H1 (cell line): ENCODE data around the gene RCOR2. TPM values are rescaled to one million over a fixed set of nuclear protein-coding genes. Genes with fewer than 3 reads are reported as not detected.

Source experiments
- CTCF ChIA-PET: fragments of 300-600 bp; sonication (Branson Sonifier 250); formaldehyde crosslinking; loops from one replicate; lab custom pipeline; 2021; ENCODE audit not compliant: partially characterized antibody; lab: Charles Lee
- POLR2A ChIA-PET: fragments of 300-600 bp; sonication (Branson Sonifier 250); formaldehyde crosslinking; loops from one replicate; lab custom pipeline; 2021; ENCODE audit warnings: inconsistent platforms; ENCODE audit not compliant: partially characterized antibody; lab: Charles Lee
- DNase-seq, 2 experiments: peaks; one replicate each; pipeline versions ENCODE4 v3.0.0 to v3.0.0-alpha.2; 2010 to 2022; ENCODE audit warnings: low spot score in 2 of 2, low read depth in 1 of 2, mixed read lengths in 1 of 2
- FAIRE-seq: peaks from 2 replicates; lab custom pipeline; 2011; peaks lifted over from hg19 to GRCh38; lab: Jason Lieb, UNC
- H2AFZ ChIP-seq: 2 replicates; pipeline ENCODE4 v1.8.1; 2012; ENCODE audit warnings: low read length, inconsistent platforms
- H2AK5ac ChIP-seq: 2 replicates; pipeline ENCODE4 v1.6.1; 2013; ENCODE audit warnings: low read depth, low read length
- H2BK120ac ChIP-seq: replicated peaks from 2 replicates; pipeline ENCODE3; 2013; ENCODE audit warnings: low read depth, low read length, inconsistent platforms
- H2BK12ac ChIP-seq: 2 replicates; pipeline ENCODE4 v1.6.1; 2013; ENCODE audit warnings: low read depth, low read length
- H2BK15ac ChIP-seq: 2 replicates; pipeline ENCODE4 v1.6.1; 2013; ENCODE audit warnings: low read length
- H2BK20ac ChIP-seq: 2 replicates; pipeline ENCODE4 v1.6.1; 2013; ENCODE audit warnings: low read length
- H2BK5ac ChIP-seq: 2 replicates; pipeline ENCODE4 v1.6.1; 2013; ENCODE audit warnings: low read depth, low read length
- H3K14ac ChIP-seq: 2 replicates; pipeline ENCODE4 v1.6.1; 2013; ENCODE audit warnings: inconsistent platforms; ENCODE audit not compliant: insufficient read length
- H3K18ac ChIP-seq: 2 replicates; pipeline ENCODE4 v1.6.1; 2013; ENCODE audit warnings: low read length; ENCODE audit errors: extremely low read depth
- H3K23ac ChIP-seq: 2 replicates; pipeline ENCODE4 v1.6.1; 2013; ENCODE audit warnings: inconsistent platforms; ENCODE audit not compliant: insufficient read length
- H3K23me2 ChIP-seq: 2 replicates; pipeline ENCODE4 v1.6.1; 2013; ENCODE audit warnings: low read depth, low read length
- H3K27ac ChIP-seq: 2 replicates; pipeline ENCODE4 v1.6.1; 2011; ENCODE audit warnings: low read depth, low read length, inconsistent platforms
- H3K27me3 ChIP-seq, 4 experiments: replicated peaks in 1 of 4; 1 replicate in 1 of 4; 2 replicates in 3 of 4; pipeline versions ENCODE4 v1.6.1 to v1.8.1; 2011 to 2013; ENCODE audit warnings: low read length in 3 of 4, mild to moderate bottlenecking in 3 of 4, inconsistent platforms in 2 of 4, mixed read lengths in 2 of 4, moderate library complexity in 1 of 4; ENCODE audit not compliant: control insufficient read depth in 3 of 4, insufficient read depth in 3 of 4; ENCODE audit errors: extremely low read depth in 1 of 4
- H3K36me3 ChIP-seq, 4 experiments: 2 replicates each; pipeline versions ENCODE4 v1.6.1 to v1.8.1; 2011 to 2013; ENCODE audit warnings: mild to moderate bottlenecking in 4 of 4, low read length in 3 of 4, moderate library complexity in 2 of 4, control low read depth in 1 of 4, inconsistent platforms in 1 of 4; ENCODE audit not compliant: insufficient read depth in 4 of 4, control insufficient read depth in 2 of 4
- H3K4ac ChIP-seq: replicated peaks from 2 replicates; pipeline ENCODE3; 2013; ENCODE audit warnings: low read length, low read depth, mixed read lengths, inconsistent platforms; ENCODE audit not compliant: insufficient read length
- H3K4me1 ChIP-seq, 4 experiments: replicated peaks in 1 of 4; 1 replicate in 1 of 4; 2 replicates in 3 of 4; pipeline versions ENCODE4 v1.6.1 to v1.8.1; 2011 to 2013; ENCODE audit warnings: low read length in 3 of 4, inconsistent platforms in 2 of 4, mixed read lengths in 1 of 4; ENCODE audit not compliant: insufficient read depth in 4 of 4, control insufficient read depth in 3 of 4
- H3K4me2 ChIP-seq, 2 experiments: 2 replicates each; pipeline versions ENCODE4 v1.6.1 to v1.8.1; 2011 to 2013; ENCODE audit warnings: low read depth in 2 of 2, low read length in 2 of 2, control low read depth in 1 of 2, inconsistent platforms in 1 of 2, mild to moderate bottlenecking in 1 of 2; ENCODE audit not compliant: insufficient read depth in 1 of 2
- H3K4me3 ChIP-seq, 4 experiments: fragments of 200-600, 300-600 bp in 1 of 4; sonication (generic), shearing (Covaris generic), sonication (Bioruptor Twin) in 1 of 4; 2 replicates each; pipeline versions ENCODE4 v1.5.1 to v1.8.1; 2011 to 2016; ENCODE audit warnings: low read length in 4 of 4, low read depth in 3 of 4, control low read depth in 2 of 4, inconsistent platforms in 2 of 4, mild to moderate bottlenecking in 2 of 4, mixed read lengths in 1 of 4, moderate library complexity in 1 of 4; ENCODE audit not compliant: insufficient read depth in 2 of 4; ENCODE audit errors: extremely low read depth in 1 of 4
- H3K56ac ChIP-seq: replicated peaks from 2 replicates; pipeline ENCODE3; 2013; ENCODE audit warnings: low read depth, mild to moderate bottlenecking, mixed read lengths, low read length, inconsistent platforms; ENCODE audit not compliant: insufficient read length
- H3K79me1 ChIP-seq: 2 replicates; pipeline ENCODE4 v1.6.1; 2013; ENCODE audit warnings: low read depth, low read length, control low read depth
- H3K79me2 ChIP-seq, 2 experiments: 2 replicates each; pipeline versions ENCODE4 v1.6.1 to v1.8.1; 2012 to 2013; ENCODE audit warnings: low read length in 2 of 2, mild to moderate bottlenecking in 2 of 2, inconsistent platforms in 1 of 2; ENCODE audit not compliant: insufficient read depth in 2 of 2, control insufficient read depth in 1 of 2
- H3K9ac ChIP-seq, 4 experiments: replicated peaks in 1 of 4; 1 replicate in 1 of 4; 2 replicates in 3 of 4; pipeline versions ENCODE4 v1.6.1 to v1.8.1; 2011 to 2013; ENCODE audit warnings: low read depth in 3 of 4, low read length in 3 of 4, control low read depth in 2 of 4, mild to moderate bottlenecking in 2 of 4, moderate library complexity in 2 of 4, inconsistent platforms in 1 of 4; ENCODE audit errors: extremely low read depth in 1 of 4
- H3K9me3 ChIP-seq, 2 experiments: 2 replicates each; pipeline versions ENCODE4 v1.6.1 to v1.8.1; 2012 to 2013; ENCODE audit warnings: mild to moderate bottlenecking in 2 of 2, moderate library complexity in 2 of 2, control low read depth in 1 of 2, inconsistent platforms in 1 of 2, low read depth in 1 of 2, low read length in 1 of 2, mixed read lengths in 1 of 2; ENCODE audit not compliant: insufficient read depth in 2 of 2
- H4K20me1 ChIP-seq, 2 experiments: replicated peaks in 1 of 2; 2 replicates each; pipeline versions ENCODE3 to v1.8.1; 2011 to 2013; ENCODE audit warnings: inconsistent platforms in 2 of 2, low read length in 2 of 2, mild to moderate bottlenecking in 1 of 2; ENCODE audit not compliant: insufficient read depth in 2 of 2, control insufficient read depth in 1 of 2
- H4K5ac ChIP-seq: 2 replicates; pipeline ENCODE4 v1.6.1; 2013; ENCODE audit warnings: low read length, low read depth, mixed read lengths, inconsistent platforms; ENCODE audit not compliant: insufficient read length
- H4K8ac ChIP-seq: 2 replicates; pipeline ENCODE4 v1.8.0; 2013; ENCODE audit warnings: mild to moderate bottlenecking, moderate library complexity, low read length, inconsistent platforms; ENCODE audit not compliant: insufficient read depth; ENCODE audit errors: extremely low read depth
- H4K91ac ChIP-seq: replicated peaks from 2 replicates; pipeline ENCODE3; 2013; ENCODE audit warnings: low read length, mixed read lengths, inconsistent platforms; ENCODE audit not compliant: insufficient read length
- ASH2L ChIP-seq: fragments of 200-600, 300-600 bp; sonication (generic); IDR thresholded peaks from one replicate; pipeline ENCODE4 v1.7.1; 2017; ENCODE audit warnings: low read length
- BRCA1 ChIP-seq: IDR thresholded peaks from 2 replicates; pipeline ENCODE4 v1.6.1; 2012; ENCODE audit warnings: low read depth, low read length, improper control_type of control experiment
- CHD1 ChIP-seq: IDR thresholded peaks from 2 replicates; pipeline ENCODE4 v1.6.1; 2012; ENCODE audit warnings: low read depth, low read length, improper control_type of control experiment
- GTF2F1 ChIP-seq: IDR thresholded peaks from 2 replicates; pipeline ENCODE4 v1.6.1; 2012; ENCODE audit warnings: low read depth, low read length, improper control_type of control experiment, borderline replicate concordance
- RFX5 ChIP-seq: IDR thresholded peaks from 2 replicates; pipeline ENCODE4 v1.6.1; 2011; ENCODE audit warnings: low read depth, low read length, improper control_type of control experiment, borderline replicate concordance
- WGBS, 2 experiments: shearing (Covaris generic) in 1 of 2; methylation state at CpG; one replicate each; pipeline versions ENCODE4 v1.1.6 to v1.1.7; 2013 to 2015; ENCODE audit warnings: low lambda C conversion rate in 2 of 2, mixed read lengths in 2 of 2, inconsistent platforms in 1 of 2, low coverage in 1 of 2, missing lambda C conversion rate in 1 of 2; ENCODE audit not compliant: insufficient replicate concordance in 2 of 2, insufficient coverage in 1 of 2, insufficient read length in 1 of 2; ENCODE audit errors: extremely low coverage in 1 of 2, missing lambda C conversion rate in 1 of 2; 5-methylcytosine and 5-hydroxymethylcytosine counted together
- polyA plus RNA-seq, 7 experiments: library from polyadenylated mRNA; depleted of rRNA in 3 of 7; stranded (reverse) in 5 of 7; unstranded in 2 of 7; fragments of >200 nt in 5 of 7; fragments of 200-250 nt in 2 of 7; gene quantifications; 1 replicate in 5 of 7; 2 replicates in 1 of 7; 4 replicates in 1 of 7; pipeline versions ENCODE4 v1.2.1 to v1.2.3, GENCODE V29; 2011 to 2013; ENCODE audit warnings: missing spikeins in 2 of 7, mixed read lengths in 2 of 7
- total RNA-seq: library from RNA; stranded (reverse); fragmentation: NEBNext Ultra II Directional; extraction: Animal tissue kit (Norgen Biotek cat#: 25700); gene quantifications from 2 replicates; pipeline ENCODE4 v1.2.1, GENCODE V29; 2021

RCOR2 gene
- total and polyA plus RNA-seq, 2 of the 8 experiments (the other 6 are each of a cell fraction or from before 2014, with no cell fraction given) = 54.6 to 78.0 TPM

GRCh38 chr11:63920939-63921417 lies 4.0 kb upstream of the RCOR2 start:
- Histone ChIP-seq H3K27ac (no peak overlapping the region), H3K9me3 (no peaks in the 10 kb centered on the region), H3K4me1 (peaks cover 2 to 29% (median 25%) of the 10 kb centered on the region in 4 experiments), H4K20me1 (peaks cover under 1% of the 10 kb centered on the region in 2 experiments), H3K56ac (no peak overlapping the region), H3K23me2 (peaks cover 24% of the 10 kb centered on the region), H3K79me1 (no peaks in the 10 kb centered on the region; the same call in 1 of the 2 replicates), H3K4me2 (peak overlapping the region; percentile 89 to 97), H4K8ac (no peak overlapping the region), H3K9ac (no peak overlapping the region), H3K36me3 (no peaks in the 10 kb centered on the region), H2BK15ac (peak overlapping the region; percentile 96; the same call in 1 of the 2 replicates), H4K91ac (peak overlapping the region; percentile 56), H2AFZ (no peak overlapping the region), H3K18ac (peak overlapping the region; percentile 87), H2BK5ac (peak overlapping the region; percentile 99; the same call in 1 of the 2 replicates), H3K23ac (no peak overlapping the region), H2BK120ac (no peak overlapping the region), H3K27me3 (peaks cover 0 to 5% (median 0%) of the 10 kb centered on the region in 4 experiments; a peak in 2 of 7 replicates), H3K4me3 (peak overlapping the region; percentile 35 to 86 (median 54)), H4K5ac (peak overlapping the region; percentile 49), H3K4ac (peak overlapping the region; percentile 40), H2BK20ac (peak overlapping the region; percentile 61; the same call in 1 of the 2 replicates), H3K79me2 (peaks cover 0 to 6% of the 10 kb centered on the region in 2 experiments; a peak in 3 of 4 replicates), H3K14ac (no peak overlapping the region), H2BK12ac (peak overlapping the region; percentile 81; the same call in 1 of the 2 replicates), H2AK5ac (peak overlapping the region; percentile 41; the same call in 1 of the 2 replicates)
- ChIA-PET CTCF (interaction anchor here (0.6 to 9.3 kb wide), 30 partner anchors 9 to 255 kb away, joined by 3 to 129 read pairs (median 5); partner anchors contain the start of genes COX8A, MARK2 and NAA40), POLR2A (interaction anchor here (0.7 to 10.7 kb wide), 16 partner anchors 12 to 1080 kb away, joined by 3 to 173 read pairs (median 8); partner anchors contain the start of genes COX8A, MARK2, NAA40 and ZFTA)
- 8% methylated on average over 14 of the region's 14 CpGs; no CpG with 5 or more reads in 1 of the 2 experiments for WGBS, 2 experiments
- DNase-seq = peak in 1 of 2 experiments; percentile 94
- FAIRE-seq = peak; percentile 50
- TF ChIP-seq ASH2L (no peak), BRCA1 (no peak), RFX5 (no peak), CHD1 (no peak), GTF2F1 (no peak)
